Peyer's patch (tissue), 4 donors: Measurements from ENCODE around the gene SLC7A9. TPM values are rescaled to one million over a fixed set of nuclear protein-coding genes. Genes with fewer than 3 reads are reported as not detected.

ENCODE experiments used
- DNase-seq, 3 donors: peaks; one replicate each; pipeline ENCODE4 v3.0.0-alpha.2; 2017 to 2019
- H3K27ac ChIP-seq, 4 donors: fragments of 200-600 bp; sonication (generic); one replicate each; pipeline ENCODE4 v1.5.1; 2016 to 2019
- H3K27me3 ChIP-seq, 2 donors: fragments of 200-600 bp; sonication (generic); one replicate each; pipeline ENCODE4 v1.5.1; 2019
- H3K36me3 ChIP-seq, 3 donors: fragments of 200-600 bp; sonication (generic); one replicate each; pipeline ENCODE4 v1.5.1; 2016 to 2019
- H3K4me1 ChIP-seq, 4 donors: fragments of 200-600 bp; sonication (generic); one replicate each; pipeline ENCODE4 v1.5.1; 2016 to 2019
- H3K4me3 ChIP-seq, 4 donors: fragments of 200-600 bp; sonication (generic); 1 replicate in 3 of 4; 2 replicates in 1 of 4; pipeline ENCODE4 v1.5.1; 2016 to 2019; ENCODE audit warnings: mild to moderate bottlenecking in 1 of 4
- H3K9me3 ChIP-seq, 4 donors: fragments of 200-600 bp; sonication (generic); one replicate each; pipeline ENCODE4 v1.5.1; 2016 to 2019; ENCODE audit warnings: mild to moderate bottlenecking in 1 of 4
- CTCF ChIP-seq, 6 experiments: fragments of 450-650 bp in 4 of 6; fragments of 200-600 bp in 2 of 6; sonication (generic) in 1 of 6; IDR thresholded peaks; one replicate each; pipeline ENCODE4 v1.5.1; 2017 to 2019; ENCODE audit warnings: antibody characterized with exemption in 6 of 6, mild to moderate bottlenecking in 3 of 6, moderate library complexity in 1 of 6
- POLR2A ChIP-seq, 2 donors: fragments of 450-650 bp; IDR thresholded peaks; one replicate each; pipeline ENCODE4 v1.5.1; 2017; ENCODE audit warnings: antibody characterized with exemption in 2 of 2, mild to moderate bottlenecking in 2 of 2, moderate library complexity in 2 of 2
- total RNA-seq, 4 donors: library from RNA; depleted of rRNA; stranded (reverse); fragments of >200 nt; gene quantifications; one replicate each; pipeline ENCODE4 v1.1.0, GENCODE V29; 2016

Gene SLC7A9
- total RNA-seq, 4 donors from 2014 or later, result 22.3 to 1,183 (median 609) TPM

- Histone ChIP-seq H3K27me3 (no peaks in the 10 kb centered on the region), H3K27ac (no peak overlapping the region), H3K9me3 (no peaks in the 10 kb centered on the region), H3K36me3 (no peaks in the 10 kb centered on the region), H3K4me1 (peaks cover 0 to 18% (median 0%) of the 10 kb centered on the region in 4 donors), H3K4me3 (no peak overlapping the region)
- DNase-seq, result no peak
- no peak for TF ChIP-seq POLR2A (IDR thresholded peaks at IDR 0.05)
- TF ChIP-seq CTCF (IDR thresholded peaks at IDR 0.05), result no peak
These were observed 12.2 kb upstream of the SLC7A9 start for GRCh38 chr19:32881766-32882165.

- H3K36me3 ChIP-seq, result no peaks in the 10 kb centered on the region
- TF ChIP-seq POLR2A (IDR thresholded peaks at IDR 0.05), result no peak
- no peak for TF ChIP-seq CTCF (IDR thresholded peaks at IDR 0.05)
- DNase-seq, result no peak
- H3K4me3 ChIP-seq, result no peak overlapping the region
- no peaks in the 10 kb centered on the region for H3K27me3 ChIP-seq
- H3K9me3 ChIP-seq, result no peaks in the 10 kb centered on the region
- H3K27ac ChIP-seq, result peak overlapping the region in 3 of 4 donors; percentile 28 to 57 (median 56)
- peaks cover 0 to 29% (median 0%) of the 10 kb centered on the region in 4 donors for H3K4me1 ChIP-seq
These were observed 11.1 kb upstream of the SLC7A9 start for GRCh38 chr19:32880622-32881021.

- H3K27ac ChIP-seq, result peak overlapping the region in 3 of 4 donors; percentile 28 to 57 (median 41)
These were observed 10.2 kb upstream of the SLC7A9 start for GRCh38 chr19:32879741-32880140.

GRCh38 chr19:32878988-32879387 lies 9.4 kb upstream of the SLC7A9 start:
- TF ChIP-seq CTCF (IDR thresholded peaks at IDR 0.05), result no peak
- TF ChIP-seq POLR2A (IDR thresholded peaks at IDR 0.05), result no peak
- peaks cover 0 to 45% (median under 1%) of the 10 kb centered on the region in 4 donors for H3K4me1 ChIP-seq
- H3K4me3 ChIP-seq, result no peak overlapping the region
- no peaks in the 10 kb centered on the region for H3K27me3 ChIP-seq
- H3K36me3 ChIP-seq, result no peaks in the 10 kb centered on the region
- DNase-seq, result no peak
- H3K9me3 ChIP-seq, result no peaks in the 10 kb centered on the region
- H3K27ac ChIP-seq, result peak overlapping the region in 1 of 4 donors; percentile 57

More at GRCh38 chr19:32879741-32880140, 10.2 kb upstream of the SLC7A9 start:
- H3K27me3 ChIP-seq, result no peaks in the 10 kb centered on the region
- TF ChIP-seq CTCF (IDR thresholded peaks at IDR 0.05), result no peak
- TF ChIP-seq POLR2A (IDR thresholded peaks at IDR 0.05), result no peak
- no peaks in the 10 kb centered on the region for H3K9me3 ChIP-seq
- no peaks in the 10 kb centered on the region for H3K36me3 ChIP-seq
- no peak for DNase-seq
- no peak overlapping the region for H3K4me3 ChIP-seq
- H3K4me1 ChIP-seq, result peaks cover 0 to 38% (median 0%) of the 10 kb centered on the region in 4 donors

- H3K27ac ChIP-seq, result peak overlapping the region in 1 of 4 donors; percentile 81
- no peaks in the 10 kb centered on the region for H3K9me3 ChIP-seq
- H3K36me3 ChIP-seq, result no peaks in the 10 kb centered on the region
- H3K4me1 ChIP-seq, result peaks cover 0 to 50% (median 3%) of the 10 kb centered on the region in 4 donors
- TF ChIP-seq POLR2A (IDR thresholded peaks at IDR 0.05) (no peak), CTCF (IDR thresholded peaks at IDR 0.05) (no peak)
- no peak for DNase-seq
- no peak overlapping the region for H3K4me3 ChIP-seq
- H3K27me3 ChIP-seq, result no peaks in the 10 kb centered on the region
These were observed 8.6 kb upstream of the SLC7A9 start for GRCh38 chr19:32877977-32878745.
